HEK293T (cell line): ENCODE measurements around the gene FMN2.

Experiments
- ELF4 ChIP-seq: fragments of 450-650 bp; IDR thresholded peaks from 2 replicates; pipeline ENCODE4 v1.6.1; 2017; ENCODE audit warnings: antibody characterized with exemption
- FOXA1 ChIP-seq: fragments of 450-650 bp; IDR thresholded peaks from 2 replicates; pipeline ENCODE4 v1.6.1; 2016; ENCODE audit warnings: mild to moderate bottlenecking
- SUZ12 ChIP-seq: fragments of 450-650 bp; IDR thresholded peaks from 2 replicates; pipeline ENCODE4 v1.6.1; 2016; ENCODE audit warnings: mild to moderate bottlenecking
- TF ChIP-seq, protein P1 (sequence below): fragments of 450-650 bp; IDR thresholded peaks from 2 replicates; pipeline ENCODE4 v1.6.1; 2016

DNA sequence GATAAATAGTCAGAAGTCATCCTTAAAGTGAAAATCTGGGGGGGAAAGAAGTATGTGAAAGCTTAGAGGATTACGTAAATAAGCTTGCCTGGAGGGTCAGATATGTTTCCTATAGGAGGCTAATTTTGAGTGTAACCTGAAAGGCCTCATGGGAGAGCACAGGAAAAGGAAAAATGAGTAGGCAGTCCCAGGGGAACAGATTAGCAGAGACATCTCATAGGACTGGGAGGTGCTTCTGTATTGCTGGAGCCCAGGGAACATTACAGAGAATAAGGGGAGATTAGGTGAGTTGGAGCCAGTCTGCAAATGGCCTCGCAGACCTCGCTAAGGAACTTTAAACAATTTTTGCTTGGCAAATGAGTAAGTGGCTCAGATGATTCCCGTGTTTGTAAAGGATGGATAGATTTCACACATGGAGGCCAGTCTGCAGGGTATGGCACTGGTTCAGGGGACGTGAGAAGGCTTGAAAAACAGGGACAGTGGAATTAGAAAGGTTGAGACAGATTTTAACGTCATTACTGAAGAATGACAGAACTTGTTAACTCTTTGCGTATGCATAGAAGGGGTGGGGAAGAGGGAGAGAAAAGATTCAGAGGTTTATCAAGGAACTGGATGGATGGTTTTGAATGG is 371.2 kb downstream of the FMN2 start:
- TF ChIP-seq FOXA1 = no peak
- no peak for TF ChIP-seq SUZ12
- TF ChIP-seq, protein P1, sequence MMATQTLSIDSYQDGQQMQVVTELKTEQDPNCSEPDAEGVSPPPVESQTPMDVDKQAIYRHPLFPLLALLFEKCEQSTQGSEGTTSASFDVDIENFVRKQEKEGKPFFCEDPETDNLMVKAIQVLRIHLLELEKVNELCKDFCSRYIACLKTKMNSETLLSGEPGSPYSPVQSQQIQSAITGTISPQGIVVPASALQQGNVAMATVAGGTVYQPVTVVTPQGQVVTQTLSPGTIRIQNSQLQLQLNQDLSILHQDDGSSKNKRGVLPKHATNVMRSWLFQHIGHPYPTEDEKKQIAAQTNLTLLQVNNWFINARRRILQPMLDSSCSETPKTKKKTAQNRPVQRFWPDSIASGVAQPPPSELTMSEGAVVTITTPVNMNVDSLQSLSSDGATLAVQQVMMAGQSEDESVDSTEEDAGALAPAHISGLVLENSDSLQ = no peak
- no peak for TF ChIP-seq ELF4
